ENCODE results near the gene PTPRM. TPM values are rescaled to one million over a fixed set of nuclear protein-coding genes. Genes with fewer than 3 reads are reported as not detected.

The PTPRM gene
- total RNA-seq, 1 experiment from 2014 or later, result 6.2 TPM

- Histone ChIP-seq H2AFZ (ENCODE audit: low read length) (no peak overlapping the region), H3K18ac (ENCODE audit: insufficient read length, low read depth, low read length) (no peak overlapping the region), H2BK12ac (ENCODE audit: insufficient read length, low read depth, low read length) (no peak overlapping the region), H3K79me1 (ENCODE audit: insufficient read depth, low read depth, low read length, poor library complexity, severe bottlenecking) (no peaks in the 10 kb centered on the region), H3K79me2 (ENCODE audit: insufficient read depth, low read length) (no peaks in the 10 kb centered on the region), H3K4ac (ENCODE audit: low read depth, low read length) (no peak overlapping the region), H2BK15ac (ENCODE audit: low read depth, low read length) (no peak overlapping the region), H2BK20ac (ENCODE audit: low read depth, low read length, poor library complexity, severe bottlenecking) (no peak overlapping the region), H3K23me2 (ENCODE audit: insufficient read length, low read depth, low read length, poor library complexity, severe bottlenecking) (no peaks in the 10 kb centered on the region), H3K27ac (ENCODE audit: insufficient read length, low read depth, low read length) (no peak overlapping the region), H3K14ac (ENCODE audit: insufficient read depth, low read length) (no peak overlapping the region), H4K8ac (replicated peaks; ENCODE audit: insufficient read length, low read depth, low read length) (no peak overlapping the region), H2BK120ac (ENCODE audit: low read depth, low read length, poor library complexity, severe bottlenecking) (no peak overlapping the region), H4K5ac (ENCODE audit: insufficient read length, low read depth, low read length) (no peak overlapping the region), H4K91ac (ENCODE audit: insufficient read length, low read depth, low read length) (no peak overlapping the region), H3K27me3 (ENCODE audit: insufficient read depth, low read length) (no peaks in the 10 kb centered on the region; the same call in 1 of the 2 replicates), H2AK5ac (ENCODE audit: insufficient read length, low read length) (no peak overlapping the region), H3K9ac (ENCODE audit: extremely low read depth, insufficient read length, low read length) (no peak overlapping the region), H3T11ph (ENCODE audit: low read length) (no peak overlapping the region), H3K23ac (ENCODE audit: insufficient read length, low read depth, low read length) (no peak overlapping the region), H4K20me1 (ENCODE audit: control insufficient read depth, insufficient read depth, insufficient read length) (no peaks in the 10 kb centered on the region), H3K56ac (ENCODE audit: insufficient read length, low read depth, low read length) (no peak overlapping the region), H3K4me1 (ENCODE audit: insufficient read depth, low read length) (no peaks in the 10 kb centered on the region), H2BK5ac (ENCODE audit: insufficient read length, low read length) (no peak overlapping the region), H3K4me2 (ENCODE audit: insufficient read depth, insufficient read length, low read length) (no peak overlapping the region), H3K9me3 (ENCODE audit: control insufficient read depth, low read depth, low read length) (no peaks in the 10 kb centered on the region)
- Mint-ChIP-seq H3K9me3 (no peaks in the 10 kb centered on the region; a peak in 1 of 5 replicates), H3K27me3 (ENCODE audit: low read depth) (peaks cover 5% of the 10 kb centered on the region), H3K4me3 (no peak overlapping the region), H3K36me3 (ENCODE audit: insufficient read depth in 1 of 3, low read depth in 3 of 3) (no peaks in the 10 kb centered on the region; a peak in 1 of 7 replicates), H3K4me1 (no peaks in the 10 kb centered on the region), H3K27ac (no peak overlapping the region)
- DNase-seq, result no peak
- TF ChIP-seq CTCF (conservative IDR thresholded peaks at IDR 0.05), result no peak
- WGBS (ENCODE audit: extremely low coverage, insufficient read length, low lambda C conversion rate), result no CpG with 5 or more reads among the region's 4 CpGs
Measured at GRCh38 chr18:8431036-8431435, 863.9 kb downstream of the PTPRM start.
